Karpas-422 (cell line): ENCODE measurements around the gene OR8K1. TPM values are rescaled to one million over a fixed set of nuclear protein-coding genes. Genes with fewer than 3 reads are reported as not detected.

Experiments used
- DNase-seq: peaks from one replicate; pipeline ENCODE4 v3.0.0-alpha.2; 2015
- H2AFZ ChIP-seq: fragments of 200-600 bp; sonication (generic); 2 replicates; pipeline ENCODE4 v1.6.1; 2014; ENCODE audit warnings: antibody characterized with exemption, low read length, mixed read lengths
- H3K27ac ChIP-seq: fragments of 200-600 bp; sonication (generic); 2 replicates; pipeline ENCODE4 v1.5.1; 2014; ENCODE audit warnings: mild to moderate bottlenecking, low read length, moderate library complexity
- H3K27me3 ChIP-seq: fragments of 200-600 bp; sonication (generic); 2 replicates; pipeline ENCODE4 v1.6.1; 2014; ENCODE audit warnings: low read length, mixed read lengths
- H3K36me3 ChIP-seq: fragments of 200-600 bp; sonication (generic); 2 replicates; pipeline ENCODE4 v1.6.1; 2014; ENCODE audit warnings: low read length, mixed read lengths; ENCODE audit not compliant: insufficient read depth
- H3K4me1 ChIP-seq: fragments of 200-600 bp; sonication (generic); 2 replicates; pipeline ENCODE4 v1.6.1; 2014; ENCODE audit warnings: mild to moderate bottlenecking, low read length, mixed read lengths
- H3K4me2 ChIP-seq: fragments of 200-600 bp; sonication (generic); 2 replicates; pipeline ENCODE4 v1.6.1; 2014; ENCODE audit warnings: low read length, low read depth, mild to moderate bottlenecking; ENCODE audit not compliant: poor library complexity, severe bottlenecking
- H3K4me3 ChIP-seq: fragments of 200-600 bp; sonication (generic); 2 replicates; pipeline ENCODE4 v1.5.1; 2014; ENCODE audit warnings: mild to moderate bottlenecking, antibody characterized with exemption, low read length, mixed read lengths
- H3K79me2 ChIP-seq: fragments of 200-600 bp; sonication (generic); 2 replicates; pipeline ENCODE4 v1.6.1; 2014; ENCODE audit warnings: mild to moderate bottlenecking, low read length, mixed read lengths
- H3K9ac ChIP-seq: fragments of 200-600 bp; sonication (generic); 2 replicates; pipeline ENCODE4 v1.6.0; 2014; ENCODE audit warnings: low read length
- H3K9me2 ChIP-seq: fragments of 200-600 bp; sonication (generic), shearing (Covaris generic); replicated peaks from 2 replicates; pipeline ENCODE4 v1.6.0; 2014; ENCODE audit warnings: mild to moderate bottlenecking, low read length, moderate library complexity; ENCODE audit not compliant: insufficient read depth
- H3K9me3 ChIP-seq: fragments of 300-700, 200-600 bp; sonication (generic); 2 replicates; pipeline ENCODE4 v1.6.1; 2014; ENCODE audit warnings: low read length, mixed read lengths
- H4K20me1 ChIP-seq: fragments of 200-600 bp; sonication (generic); 2 replicates; pipeline ENCODE4 v1.6.1; 2014; ENCODE audit warnings: mild to moderate bottlenecking, antibody characterized with exemption, low read length, low read depth; ENCODE audit not compliant: insufficient read depth
- total RNA-seq: library from RNA; depleted of rRNA; stranded (reverse); fragments of >200 nt; shearing (Covaris generic); gene quantifications from 2 replicates; pipeline ENCODE4 v1.2.3, GENCODE V29; 2014; ENCODE audit warnings: low replicate concordance; rRNA removed

Gene OR8K1
- total RNA-seq, 1 experiment from 2014 or later, result not detected

DNA sequence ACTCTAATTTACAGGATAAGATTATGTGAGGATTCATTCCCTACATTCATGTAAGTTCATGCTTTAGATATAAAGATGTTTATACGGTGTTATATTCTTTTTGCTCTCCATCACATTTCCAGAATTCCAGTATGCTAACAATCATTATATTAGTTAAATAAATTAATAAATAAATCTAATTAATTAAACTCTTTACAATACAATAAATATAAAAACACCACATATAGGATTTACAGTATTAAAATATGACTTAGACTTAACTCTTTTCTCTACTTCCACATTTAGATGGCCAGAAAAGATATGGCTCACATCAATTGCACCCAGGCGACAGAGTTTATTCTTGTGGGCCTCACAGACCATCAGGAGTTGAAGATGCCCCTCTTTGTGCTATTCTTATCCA lies 29.5 kb downstream of the OR8K1 start, which contains the start of gene OR8U1:
Gene OR8U1 (plus strand): TSS at position 301 of the 400 bp plus-strand sequence. CDS start 0 bp downstream, at position 301.
- no peak within 1 kb of the TSS for H2AFZ ChIP-seq
- H3K4me3 ChIP-seq, result no peak within 1 kb of the TSS
- H3K27me3 ChIP-seq, result no peaks in the 10 kb centered on the region
- H3K9ac ChIP-seq, result no peak within 1 kb of the TSS
- no peaks in the 10 kb centered on the region for H3K9me2 ChIP-seq
- H3K79me2 ChIP-seq, result no peaks in the 10 kb centered on the region
- H3K27ac ChIP-seq, result no peak within 1 kb of the TSS
- no peaks in the 10 kb centered on the region for H4K20me1 ChIP-seq
- H3K36me3 ChIP-seq, result no peaks in the 10 kb centered on the region
- H3K4me2 ChIP-seq, result no peak within 1 kb of the TSS
- peaks cover 17% of the 10 kb centered on the region for H3K9me3 ChIP-seq
- no peaks in the 10 kb centered on the region for H3K4me1 ChIP-seq
- DNase-seq, result no peak

DNA sequence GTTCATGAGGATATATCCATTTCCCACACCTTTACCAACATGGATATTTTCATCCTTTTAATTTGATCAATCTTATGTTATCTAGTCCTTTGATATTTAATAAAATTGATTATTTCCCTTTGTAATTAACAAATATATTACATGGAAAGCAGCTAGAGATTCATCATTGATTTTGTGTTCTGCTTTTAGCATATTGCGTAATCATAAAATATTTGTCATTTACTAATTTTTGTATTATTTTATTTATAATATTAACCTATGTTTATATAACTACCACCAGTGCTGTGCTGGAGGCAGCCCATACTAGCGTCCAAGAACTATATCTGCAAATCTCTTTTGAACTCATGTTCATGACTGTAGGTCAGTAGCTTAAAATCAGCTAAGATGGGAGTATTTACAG lies 34.3 kb downstream of the OR8K1 start:
- Histone ChIP-seq H3K9ac (no peak overlapping the region), H3K79me2 (no peaks in the 10 kb centered on the region), H3K36me3 (no peaks in the 10 kb centered on the region; the same call in 1 of the 2 replicates), H3K9me2 (no peaks in the 10 kb centered on the region), H4K20me1 (no peaks in the 10 kb centered on the region), H3K4me3 (no peak overlapping the region), H3K4me2 (no peak overlapping the region), H3K27ac (no peak overlapping the region), H3K4me1 (no peaks in the 10 kb centered on the region), H3K27me3 (no peaks in the 10 kb centered on the region), H2AFZ (no peak overlapping the region), H3K9me3 (peaks cover 24% of the 10 kb centered on the region)
- DNase-seq, result no peak

DNA sequence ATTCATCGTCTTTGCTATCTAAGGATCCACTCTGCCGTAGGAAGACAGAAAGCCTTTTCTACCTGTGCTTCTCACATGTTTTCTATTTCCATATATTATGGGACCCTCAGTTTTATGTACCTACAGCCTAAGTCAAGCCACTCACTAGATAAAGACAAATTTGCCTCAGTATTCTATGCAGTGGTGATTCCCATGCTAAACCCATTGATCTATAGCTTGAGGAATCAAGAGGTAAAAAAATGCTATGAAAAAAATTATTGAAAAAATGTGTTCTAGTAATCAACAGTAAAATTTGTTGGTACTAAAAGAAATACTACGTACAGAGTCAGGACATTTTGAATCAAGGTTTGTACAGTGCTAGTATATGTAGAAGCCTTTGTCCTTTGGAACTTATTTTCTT lies 48.5 kb downstream of the OR8K1 start:
- Histone ChIP-seq H4K20me1 (no peaks in the 10 kb centered on the region), H3K79me2 (no peaks in the 10 kb centered on the region), H3K4me1 (no peaks in the 10 kb centered on the region), H3K4me3 (no peak overlapping the region), H3K9ac (no peak overlapping the region), H3K9me3 (no peaks in the 10 kb centered on the region; the same call in 1 of the 2 replicates), H3K27ac (no peak overlapping the region), H3K36me3 (no peaks in the 10 kb centered on the region), H3K4me2 (no peak overlapping the region), H2AFZ (no peak overlapping the region), H3K9me2 (no peaks in the 10 kb centered on the region; the same call in 1 of the 2 replicates), H3K27me3 (no peaks in the 10 kb centered on the region)
- DNase-seq, result no peak

DNA sequence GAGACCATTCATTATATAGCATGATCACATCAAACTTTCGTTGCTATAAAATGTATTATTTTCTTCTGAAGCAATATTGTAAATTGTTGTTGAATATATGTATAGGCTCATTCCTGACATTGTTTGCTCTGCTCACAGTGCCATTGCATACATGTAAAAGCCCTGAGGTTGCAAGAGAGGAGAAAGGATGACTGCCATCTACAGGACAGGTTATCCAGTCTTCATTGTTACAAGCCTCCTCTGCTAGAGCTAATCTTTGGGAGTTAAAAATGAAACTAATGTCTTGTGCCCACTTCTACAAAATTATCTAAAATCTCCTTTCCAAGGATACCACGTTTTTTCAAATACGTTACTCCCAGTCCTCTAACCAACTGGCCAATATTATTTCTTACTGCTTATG lies 50.2 kb downstream of the OR8K1 start:
- H3K36me3 ChIP-seq, result no peaks in the 10 kb centered on the region
- H4K20me1 ChIP-seq, result no peaks in the 10 kb centered on the region
- no peak overlapping the region for H3K4me3 ChIP-seq
- H3K9ac ChIP-seq, result no peak overlapping the region
- H3K27ac ChIP-seq, result no peak overlapping the region
- H3K79me2 ChIP-seq, result no peaks in the 10 kb centered on the region
- H2AFZ ChIP-seq, result no peak overlapping the region
- no peak for DNase-seq
- H3K9me3 ChIP-seq, result no peaks in the 10 kb centered on the region; the same call in 1 of the 2 replicates
- H3K9me2 ChIP-seq, result no peaks in the 10 kb centered on the region
- no peaks in the 10 kb centered on the region for H3K27me3 ChIP-seq
- no peaks in the 10 kb centered on the region for H3K4me1 ChIP-seq
- H3K4me2 ChIP-seq, result no peak overlapping the region

Other genes with a start within 250 kb of the OR8K1 start
- not detected in 2 replicates for gene OR8H2, start 242.4 kb upstream of the OR8K1 start, total RNA-seq
- not detected in 2 replicates for gene OR8H3, start 223.7 kb upstream of the OR8K1 start, total RNA-seq
- not detected in 2 replicates for gene OR8J3, start 205.8 kb upstream of the OR8K1 start, total RNA-seq
- not detected in 2 replicates for gene OR8K5, start 185.7 kb upstream of the OR8K1 start, total RNA-seq
- gene OR5J2, start 169.4 kb upstream of the OR8K1 start, total RNA-seq, result not detected in 2 replicates
- gene OR5T2, start 111.8 kb upstream of the OR8K1 start, total RNA-seq, result not detected in 2 replicates
- gene OR5T3, start 93.8 kb upstream of the OR8K1 start, total RNA-seq, result not detected in 2 replicates
- not detected in 2 replicates for gene OR5T1, start 71.9 kb upstream of the OR8K1 start, total RNA-seq
- not detected in 2 replicates for gene OR8H1, start 53.8 kb upstream of the OR8K1 start, total RNA-seq
- not detected in 2 replicates for gene OR8K3, start 30.9 kb upstream of the OR8K1 start, total RNA-seq
- not detected in 2 replicates for gene OR8J1, start 8.3 kb downstream of the OR8K1 start, total RNA-seq
- not detected in 2 replicates for gene OR8U1, start 29.6 kb downstream of the OR8K1 start, total RNA-seq
- not detected in 2 replicates for gene OR5AL1, start 66.7 kb downstream of the OR8K1 start, total RNA-seq
- not detected in 2 replicates for gene OR5M3, start 127.3 kb downstream of the OR8K1 start, total RNA-seq
- gene OR5M8, start 145.3 kb downstream of the OR8K1 start, total RNA-seq, result not detected in 2 replicates
- gene OR5M11, start 197.2 kb downstream of the OR8K1 start, total RNA-seq, result not detected in 2 replicates
- not detected in 2 replicates for gene OR5M10, start 231.7 kb downstream of the OR8K1 start, total RNA-seq